Left cardiac atrium (tissue), 4 donors: Measurements from ENCODE around the gene ITGB6. TPM values are rescaled to one million over a fixed set of nuclear protein-coding genes. Genes with fewer than 3 reads are reported as not detected.
A peak's percentile ranks its signal among the peaks of the same experiment; 100 is the strongest.
"Not testable (repeated sequence)": the region's sequence is repeated elsewhere in the genome, so short reads cannot be mapped to it uniquely, and the experiment has no call there.

ENCODE experiments used
- ATAC-seq, 2 donors: fragments of 200-7000 bp; cut with Tn5 transposase; one replicate each; pipeline ENCODE4 v1.9.1; 2020; ENCODE audit warnings: mild to moderate bottlenecking in 2 of 2, moderate library complexity in 2 of 2
- DNase-seq: peaks from one replicate; pipeline ENCODE4 v3.0.0-alpha.2; 2020
- intact Hi-C, 2 donors: fragments of 100-400 bp; cut with DNase I; formaldehyde crosslinking; loops; one replicate each; pipeline versions ENCODE4 v1.14.1 to v1.15.1; 2022 to 2023
- total RNA-seq, 2 donors: library from RNA; stranded (reverse); fragmentation: NEBNext Ultra II Directional; extraction: Animal tissue kit (Norgen Biotek cat#: 25700); gene quantifications; one replicate each; pipeline ENCODE4 v1.2.1, GENCODE V29; 2021
- donor health status: DM: no; HTN: yes; CAD: no.
- donor health status: DM: no; HTN: yes; CAD: no; lungs with severe emphysema.
- donor health status: DM: yes; HTN: yes; CAD: no.
- donor health status: Dilated cardiomyopathy.

ITGB6 gene
- total RNA-seq, 2 donors from 2014 or later: 0.77 to 0.86 TPM

GRCh38 chr2:160148419-160148818, 51.7 kb downstream of the ITGB6 start:
- DNase-seq, intact Hi-C loops, ATAC-seq: not testable (repeated sequence)

- ATAC-seq (no peak), DNase-seq (no peak)
- intact Hi-C loops: no loop called here
Observed at GRCh38 chr2:160145471-160145870, 54.6 kb downstream of the ITGB6 start.

- intact Hi-C loops: no loop called here
- DNase-seq: no peak
- no peak for ATAC-seq
Observed at GRCh38 chr2:160144280-160144990, 55.6 kb downstream of the ITGB6 start.

DNA sequence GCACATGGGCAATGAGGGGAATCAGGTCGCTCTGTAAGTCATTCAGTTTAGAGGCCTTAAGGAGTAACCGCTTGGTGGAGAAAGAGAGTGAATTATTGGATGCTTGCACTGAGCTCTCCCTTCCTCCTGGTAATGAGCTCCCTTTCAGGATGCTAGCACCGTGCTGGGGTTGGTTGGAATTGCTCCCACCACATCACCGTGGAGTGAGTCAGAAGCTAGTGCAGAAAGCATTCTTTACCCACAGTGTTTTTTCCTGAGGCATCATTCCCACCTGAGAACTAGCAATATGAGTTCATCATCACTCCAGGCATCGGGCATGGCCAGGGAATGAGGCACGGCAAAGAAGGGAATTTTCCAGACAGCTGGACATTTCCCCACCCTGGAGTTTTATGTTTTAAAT, 57.6 kb downstream of the ITGB6 start:
- no peak for DNase-seq
- peak in 1 of 2 donors; percentile 37 for ATAC-seq
- intact Hi-C loops: no loop called here

DNA sequence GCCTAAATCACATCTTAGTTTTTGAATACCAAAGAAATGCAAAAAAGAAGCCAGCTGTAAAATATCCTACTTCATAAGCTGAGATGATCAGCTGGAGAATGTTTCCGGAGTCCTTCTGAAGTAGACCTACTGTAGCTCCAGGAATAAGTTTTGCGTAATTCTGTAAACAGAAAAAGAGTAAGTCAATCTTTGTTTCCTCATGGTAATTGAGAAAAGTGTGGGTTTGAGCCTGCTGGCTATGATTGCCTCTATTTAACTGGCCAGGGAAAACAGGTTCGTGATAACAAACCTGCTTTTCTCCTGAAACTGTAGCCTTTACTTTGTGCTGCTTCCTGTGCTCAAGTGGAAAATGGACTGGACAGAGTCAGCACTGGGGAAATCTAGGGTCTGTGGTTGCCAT, 58.2 kb downstream of the ITGB6 start:
- DNase-seq (no peak), ATAC-seq (peak in 1 of 2 donors; percentile 40)
- intact Hi-C loops: no loop called here

DNA sequence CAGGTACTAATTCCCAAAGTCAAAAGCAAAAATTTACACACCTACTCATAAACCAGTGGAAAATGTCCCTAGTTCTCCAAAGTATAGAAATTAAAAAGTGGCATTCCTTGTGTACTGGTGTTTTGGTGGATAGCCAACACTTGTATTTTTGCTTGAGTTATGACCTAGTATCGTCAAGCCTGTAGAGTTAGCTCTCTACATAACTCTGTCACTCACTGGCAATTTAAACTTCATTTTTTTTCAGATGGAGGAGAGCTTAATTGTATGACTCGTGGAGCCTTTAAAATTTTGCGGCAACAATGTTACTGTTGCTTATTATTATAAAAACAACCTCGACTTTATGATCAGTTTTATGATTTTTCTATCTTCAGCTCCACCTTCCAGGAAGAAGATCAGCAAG, 58.7 kb downstream of the ITGB6 start:
- DNase-seq (no peak), ATAC-seq (no peak)
- intact Hi-C loops: no loop called here

DNA sequence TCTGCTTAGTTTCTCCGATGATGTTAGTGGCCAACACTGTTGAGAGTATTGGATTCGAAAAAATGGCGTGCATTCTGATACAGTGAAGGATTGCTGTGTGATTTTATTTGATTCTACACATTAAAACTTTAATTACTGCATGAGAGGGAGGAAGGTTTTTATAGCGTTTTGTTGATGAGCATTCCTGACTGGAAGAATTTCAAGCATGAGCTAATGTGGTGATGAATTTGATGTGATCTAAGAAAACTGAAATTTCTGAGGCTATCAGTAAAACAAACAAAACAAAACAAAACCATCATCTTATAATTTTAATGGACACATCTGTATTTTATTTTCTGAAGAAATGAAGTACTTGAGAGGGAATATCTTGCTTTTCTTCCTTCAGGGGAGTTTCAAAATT, 59.6 kb downstream of the ITGB6 start:
- DNase-seq: no peak
- intact Hi-C loops: no loop called here

DNA sequence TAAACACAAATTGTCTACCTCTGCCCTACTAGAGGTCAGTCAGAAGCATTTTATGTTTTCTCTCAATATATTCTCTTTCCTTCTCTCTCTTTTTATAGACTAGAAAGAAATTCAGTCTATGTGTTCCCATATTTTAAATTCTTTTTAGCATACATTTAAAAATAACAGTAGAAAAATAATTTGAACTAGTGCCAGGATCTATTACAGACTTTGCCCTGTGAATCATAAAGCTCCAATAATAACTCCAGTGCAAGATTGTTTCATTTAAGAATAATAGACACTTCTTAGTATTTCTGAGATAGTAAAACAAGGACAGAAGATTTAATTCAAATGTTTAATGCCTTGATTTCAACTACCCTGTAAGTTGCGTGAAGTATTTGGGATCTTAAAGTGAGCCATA, 60.1 kb downstream of the ITGB6 start:
- intact Hi-C loops: no loop called here
- ATAC-seq (no peak), DNase-seq (no peak)

More for the DNA sequence above, 59.6 kb downstream of the ITGB6 start:
- peak in 1 of 2 donors; percentile 63 for ATAC-seq

DNA sequence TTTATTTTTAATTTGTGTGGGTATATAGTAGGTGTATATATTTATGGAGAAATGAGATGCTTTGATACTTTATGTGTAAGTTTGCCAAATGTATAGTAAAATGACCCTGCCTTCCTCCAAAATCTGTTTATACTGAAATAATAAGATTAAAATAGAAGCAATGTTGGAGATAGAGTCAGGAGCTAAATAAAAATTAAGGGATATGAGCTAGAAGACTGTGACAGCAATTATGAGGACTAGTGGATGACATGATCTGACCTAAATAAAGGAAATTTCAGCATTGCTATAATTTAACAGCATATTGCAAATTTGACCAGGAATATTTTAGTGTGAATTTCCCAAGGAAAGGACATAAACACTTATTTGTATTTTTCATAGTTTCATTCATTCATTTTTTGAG, 60.7 kb downstream of the ITGB6 start:
- no peak for ATAC-seq
- no peak for DNase-seq
- intact Hi-C loops: no loop called here

- no peak for DNase-seq
- ATAC-seq: no peak
- intact Hi-C loops: no loop called here
Observed at GRCh38 chr2:160138406-160138805, 61.7 kb downstream of the ITGB6 start.

GRCh38 chr2:160137464-160137863, 62.6 kb downstream of the ITGB6 start:
- intact Hi-C loops: no loop called here
- ATAC-seq (no peak), DNase-seq (no peak)

DNA sequence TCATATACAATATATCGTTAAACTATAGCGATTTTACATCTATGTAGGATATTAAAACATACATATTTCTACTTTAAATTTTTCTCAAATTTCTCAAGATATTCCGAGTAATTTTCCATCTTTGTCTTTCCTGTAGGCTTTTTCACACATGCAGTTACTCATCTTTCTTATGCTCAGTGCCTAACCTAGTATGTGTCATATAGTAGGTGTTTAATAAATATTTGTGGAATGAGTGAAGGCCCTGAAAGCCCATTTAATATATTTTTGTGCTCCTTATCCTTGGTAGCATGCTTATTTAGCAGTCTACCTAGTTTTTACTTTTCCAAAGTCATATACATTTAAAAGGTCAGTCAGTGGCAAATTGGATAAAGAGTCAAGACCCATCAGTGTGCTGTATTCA, 67.3 kb downstream of the ITGB6 start:
- no peak for ATAC-seq
- DNase-seq: no peak
- intact Hi-C loops: no loop called here

GRCh38 chr2:160126756-160127155, 73.3 kb downstream of the ITGB6 start:
- no peak for DNase-seq
- intact Hi-C loops: no loop called here
- ATAC-seq: no peak

DNA sequence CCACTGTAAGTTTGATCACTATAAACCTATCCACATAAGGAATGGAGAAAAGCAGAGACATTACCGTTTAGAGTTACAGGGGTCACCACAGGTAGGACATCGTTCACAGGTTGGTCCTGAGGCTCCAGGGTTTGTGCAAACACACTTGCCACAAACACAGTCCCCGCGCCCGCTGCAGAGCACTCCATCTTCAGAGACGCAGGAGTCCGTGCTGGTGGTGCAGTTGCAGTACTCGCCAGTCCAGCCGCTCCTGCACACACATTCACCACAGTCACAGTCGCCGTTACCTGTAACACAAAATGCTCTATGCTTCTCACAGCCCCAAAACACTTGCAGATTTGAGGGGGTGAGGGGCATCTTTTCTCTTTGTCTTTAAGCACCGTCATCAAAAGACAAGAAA, 73.8 kb downstream of the ITGB6 start:
- ATAC-seq (no peak), DNase-seq (no peak)
- intact Hi-C loops: no loop called here

- intact Hi-C loops: no loop called here
Observed at GRCh38 chr2:160125828-160126227, 74.2 kb downstream of the ITGB6 start.

GRCh38 chr2:160125366-160125765, 74.7 kb downstream of the ITGB6 start:
- ATAC-seq (no peak), DNase-seq (no peak)
- intact Hi-C loops: no loop called here

More at GRCh38 chr2:160125828-160126227, 74.2 kb downstream of the ITGB6 start:
- DNase-seq: no peak
- ATAC-seq: no peak

GRCh38 chr2:160124571-160124970, 75.5 kb downstream of the ITGB6 start:
- intact Hi-C loops: no loop called here
- ATAC-seq (no peak), DNase-seq (no peak)

- ATAC-seq, DNase-seq: not testable (repeated sequence)
- intact Hi-C loops: loop anchor here in 1 of 2 donors (5.0 kb wide), 1 partner anchor 208 kb away; no protein-coding TSS in a partner anchor
Observed at GRCh38 chr2:160114721-160115120, 85.4 kb downstream of the ITGB6 start.

- ATAC-seq (no peak), DNase-seq (no peak)
- intact Hi-C loops: loop anchor here in 1 of 2 donors (5.0 kb wide), 1 partner anchor 208 kb away; no protein-coding TSS in a partner anchor
Observed at GRCh38 chr2:160114020-160114419, 86.1 kb downstream of the ITGB6 start.

- intact Hi-C loops: loop anchor here (2.0 to 5.0 kb wide), 2 partner anchors 210 to 883 kb away; no protein-coding TSS in a partner anchor
- ATAC-seq (no peak), DNase-seq (no peak)
Observed at GRCh38 chr2:160111951-160112798, 87.9 kb downstream of the ITGB6 start.
